Loucy (cell line): ENCODE data around the gene CLDN3.

Experiments used
- CTCF ChIP-seq: fragments of 200-600 bp; sonication (generic); conservative IDR thresholded peaks from 2 replicates; pipeline ENCODE4 v1.5.1; 2014; ENCODE audit warnings: mild to moderate bottlenecking, antibody characterized with exemption, low read length
- EZH2phosphoT487 ChIP-seq: fragments of 200-600 bp; IDR thresholded peaks from 2 replicates; pipeline ENCODE4 v1.6.1; 2018; ENCODE audit warnings: antibody characterized with exemption, mild to moderate bottlenecking, moderate library complexity, borderline replicate concordance

- TF ChIP-seq CTCF, result no peak
- no peak for TF ChIP-seq EZH2phosphoT487
Observed at GRCh38 chr7:73770002-73770859, at the start of gene CLDN3.
